SKM-1 (cell line): ENCODE data around the gene MCM10.

Source experiments
- DNase-seq: peaks from one replicate; lab custom pipeline; 2025; ENCODE audit not compliant: unreplicated experiment; lab: John Stamatoyannopoulos, UW

Gene MCM10

GRCh38 chr10:13163859-13164258 is 2.5 kb downstream of the MCM10 start:
- DNase-seq = no peak

GRCh38 chr10:13165177-13165576 is 3.8 kb downstream of the MCM10 start:
- no peak for DNase-seq

- no peak for DNase-seq
These were observed 6.2 kb downstream of the MCM10 start for GRCh38 chr10:13167568-13167967.

GRCh38 chr10:13168781-13169180 is 7.4 kb downstream of the MCM10 start:
- DNase-seq = no peak

- no peak for DNase-seq
These were observed 12.3 kb downstream of the MCM10 start for GRCh38 chr10:13173616-13174015.

- DNase-seq = no peak
These were observed 19.4 kb downstream of the MCM10 start for GRCh38 chr10:13180788-13181187.

GRCh38 chr10:13182424-13182823 is 21.1 kb downstream of the MCM10 start:
- DNase-seq = no peak

- no peak for DNase-seq
These were observed 22.3 kb downstream of the MCM10 start for GRCh38 chr10:13183625-13184024.

GRCh38 chr10:13184276-13184675 is 22.9 kb downstream of the MCM10 start:
- no peak for DNase-seq

- DNase-seq = no peak
These were observed 23.6 kb downstream of the MCM10 start for GRCh38 chr10:13184730-13185514.

GRCh38 chr10:13187135-13187534 is 25.8 kb downstream of the MCM10 start:
- no peak for DNase-seq

- DNase-seq = no peak
These were observed 27.2 kb downstream of the MCM10 start for GRCh38 chr10:13188593-13188992.

- DNase-seq = no peak
These were observed 28.6 kb downstream of the MCM10 start for GRCh38 chr10:13189961-13190360.

- DNase-seq = no peak
These were observed 29.5 kb downstream of the MCM10 start for GRCh38 chr10:13190816-13191215.

- DNase-seq = no peak
These were observed 30.0 kb downstream of the MCM10 start for GRCh38 chr10:13191362-13191761.

- no peak for DNase-seq
These were observed 32.3 kb downstream of the MCM10 start for GRCh38 chr10:13193637-13194036.

GRCh38 chr10:13195016-13195415 is 33.7 kb downstream of the MCM10 start:
- DNase-seq = no peak

GRCh38 chr10:13201132-13201531 is 39.8 kb downstream of the MCM10 start:
- no peak for DNase-seq

GRCh38 chr10:13206091-13206490 is 44.7 kb downstream of the MCM10 start:
- no peak for DNase-seq

GRCh38 chr10:13206546-13207443 is 45.4 kb downstream of the MCM10 start:
- no peak for DNase-seq

- no peak for DNase-seq
These were observed 51.8 kb downstream of the MCM10 start for GRCh38 chr10:13213163-13213562.

- no peak for DNase-seq
These were observed 57.5 kb downstream of the MCM10 start for GRCh38 chr10:13218878-13219277.
